Endothelial cell of umbilical vein (primary cell): Measurements from ENCODE around the gene LSM6. TPM values are rescaled to one million over a fixed set of nuclear protein-coding genes. Genes with fewer than 3 reads are reported as not detected.

Source experiments
- BruUV-seq: library from RNA; stranded (reverse); fragments of 400-500 nt; replicated peaks from 2 replicates; lab custom pipeline; 2021; lab: Mats Ljungman, UMichigan
- CTCF ChIA-PET: fragments of 300-600, 350-600 bp; sonication (Branson Sonifier 250); formaldehyde crosslinking; loops from one replicate; lab custom pipeline; 2021; ENCODE audit warnings: antibody characterized with exemption, inconsistent platforms; lab: Charles Lee
- POLR2A ChIA-PET: fragments of 300-600, 350-600 bp; sonication (Branson Sonifier 250); formaldehyde crosslinking; loops from one replicate; lab custom pipeline; 2021; ENCODE audit warnings: antibody characterized with exemption, inconsistent platforms; lab: Charles Lee
- DNase-seq: peaks from one replicate; pipeline ENCODE4 v3.0.0-alpha.2; 2011; ENCODE audit warnings: low read depth, low spot score
- FAIRE-seq: peaks from 2 replicates; lab custom pipeline; 2011; peaks lifted over from hg19 to GRCh38; lab: Jason Lieb, UNC
- H2AFZ ChIP-seq: 2 replicates; pipeline ENCODE4 v1.6.0; 2012; ENCODE audit warnings: low read depth, low read length, control low read depth, inconsistent platforms
- H3K27ac ChIP-seq: 2 replicates; pipeline ENCODE4 v1.5.1; 2011; ENCODE audit warnings: low read depth, mild to moderate bottlenecking, control low read depth, low read length, moderate library complexity; ENCODE audit not compliant: insufficient read depth
- H3K27me3 ChIP-seq, 2 experiments: 2 replicates each; pipeline versions ENCODE4 v1.6.0 to v1.6.1; 2011; ENCODE audit warnings: low read length in 2 of 2, mixed read lengths in 1 of 2; ENCODE audit not compliant: control insufficient read depth in 2 of 2, insufficient read depth in 2 of 2
- H3K36me3 ChIP-seq, 2 experiments: 2 replicates in 1 of 2; 3 replicates in 1 of 2; pipeline ENCODE4 v1.5.1; 2011; ENCODE audit warnings: low read length in 2 of 2, mild to moderate bottlenecking in 1 of 2, moderate library complexity in 1 of 2; ENCODE audit not compliant: control insufficient read depth in 2 of 2, insufficient read depth in 2 of 2; ENCODE audit errors: extremely low read depth in 1 of 2
- H3K4me1 ChIP-seq: 3 replicates; pipeline ENCODE4 v1.5.1; 2011; ENCODE audit warnings: mild to moderate bottlenecking, low read length; ENCODE audit not compliant: control insufficient read depth, insufficient read depth; ENCODE audit errors: extremely low read depth
- H3K4me2 ChIP-seq: 2 replicates; pipeline ENCODE4 v1.6.1; 2011; ENCODE audit warnings: low read length, control low read depth, mixed read lengths; ENCODE audit not compliant: insufficient read depth
- H3K4me3 ChIP-seq, 3 experiments: fragments of 200-600 bp in 1 of 3; sonication (generic), shearing (Covaris generic) in 1 of 3; replicated peaks in 1 of 3; 2 replicates each; pipeline ENCODE4 v1.5.1; 2011 to 2016; ENCODE audit warnings: control low read depth in 3 of 3, low read length in 3 of 3, mild to moderate bottlenecking in 2 of 3, inconsistent platforms in 1 of 3, low read depth in 1 of 3, moderate library complexity in 1 of 3; ENCODE audit not compliant: insufficient read depth in 1 of 3
- H3K79me2 ChIP-seq: 2 replicates; pipeline ENCODE4 v1.6.0; 2012; ENCODE audit warnings: low read length, inconsistent platforms; ENCODE audit not compliant: control insufficient read depth, insufficient read depth
- H3K9ac ChIP-seq: replicated peaks from 2 replicates; pipeline ENCODE3; 2011; ENCODE audit warnings: low read length, control low read depth; ENCODE audit not compliant: insufficient read depth; ENCODE audit errors: extremely low read depth
- H3K9me1 ChIP-seq: replicated peaks from 3 replicates; pipeline ENCODE4 v1.6.0; 2011; ENCODE audit warnings: mild to moderate bottlenecking, low read length; ENCODE audit not compliant: control insufficient read depth, insufficient read depth; ENCODE audit errors: extremely low read depth
- H3K9me3 ChIP-seq: replicated peaks from 2 replicates; pipeline ENCODE4 v1.5.1; 2012; ENCODE audit warnings: low read length, inconsistent platforms; ENCODE audit not compliant: control insufficient read depth, insufficient read depth
- H4K20me1 ChIP-seq: replicated peaks from 2 replicates; pipeline ENCODE3; 2011; ENCODE audit warnings: mild to moderate bottlenecking, low read length; ENCODE audit not compliant: control insufficient read depth, insufficient read depth; ENCODE audit errors: extremely low read depth
- EZH2 ChIP-seq: IDR thresholded peaks from 2 replicates; pipeline ENCODE4 v1.6.1; 2012; ENCODE audit warnings: borderline replicate concordance, low read depth, mild to moderate bottlenecking, moderate library complexity, low read length, inconsistent platforms; ENCODE audit not compliant: severe bottlenecking
- FOS ChIP-seq: IDR thresholded peaks from 2 replicates; pipeline ENCODE4 v1.6.1; 2011; ENCODE audit warnings: mild to moderate bottlenecking, low read length, moderate library complexity, borderline replicate concordance; ENCODE audit not compliant: insufficient read depth
- GATA2 ChIP-seq: IDR thresholded peaks from 2 replicates; pipeline ENCODE4 v1.7.0; 2011; ENCODE audit warnings: low read depth, mild to moderate bottlenecking, moderate library complexity, mixed read lengths, low read length; ENCODE audit not compliant: insufficient read length, insufficient read depth
- MYC ChIP-seq: IDR thresholded peaks from one replicate; pipeline ENCODE4 v1.6.1; 2011; ENCODE audit warnings: mild to moderate bottlenecking, low read depth, low read length
- POLR2A ChIP-seq: IDR thresholded peaks from 2 replicates; pipeline ENCODE4 v1.6.1; 2012; ENCODE audit warnings: low read depth, mild to moderate bottlenecking, control low read depth, low read length
- POLR2AphosphoS5 ChIP-seq: IDR thresholded peaks from 2 replicates; pipeline ENCODE4 v1.6.1; 2012; ENCODE audit warnings: low read depth, mild to moderate bottlenecking, control low read depth, low read length, moderate library complexity; ENCODE audit not compliant: insufficient read depth
- dilution Hi-C: fragments of 300-500 bp; cut with MboI; formaldehyde crosslinking; loops from one replicate; pipeline ENCODE4 v1.15.0; 2019; ENCODE audit warnings: low sequenced_read_pairs; ENCODE audit not compliant: extremely low pct_ligation_motif_present
- intact Hi-C: fragments of 100-400 bp; cut with micrococcal nuclease; formaldehyde crosslinking; loops from one replicate; pipeline ENCODE4 v1.10.0; 2022
- polyA plus RNA-seq, 4 experiments: library from polyadenylated mRNA; depleted of rRNA in 3 of 4; stranded (reverse) in 3 of 4; unstranded in 1 of 4; fragments of >200 nt; gene quantifications; 2 replicates each; pipeline versions ENCODE4 v1.2.1 to v1.2.3, GENCODE V29; 2011 to 2012; ENCODE audit warnings: missing spikeins in 1 of 4
- total RNA-seq: library from RNA; stranded (reverse); gene quantifications from 2 replicates; pipeline ENCODE4 v1.2.3, GENCODE V29; 2021
- TF ChIP-seq, protein P1 (sequence below), 2 donors: IDR thresholded peaks; 1 replicate in 1 of 2; 2 replicates in 1 of 2; pipeline ENCODE4 v1.5.1; 2011; ENCODE audit warnings: low read length in 2 of 2, mild to moderate bottlenecking in 2 of 2, moderate library complexity in 2 of 2, control low read depth in 1 of 2, inconsistent platforms in 1 of 2, low read depth in 1 of 2; ENCODE audit not compliant: insufficient read depth in 1 of 2; ENCODE audit errors: extremely low read depth in 1 of 2

LSM6 gene
- total and polyA plus RNA-seq, 2 donors (not counting 3 experiments of a cell fraction or from before 2014, with no cell fraction given): 20.3 to 43.1 TPM

DNA sequence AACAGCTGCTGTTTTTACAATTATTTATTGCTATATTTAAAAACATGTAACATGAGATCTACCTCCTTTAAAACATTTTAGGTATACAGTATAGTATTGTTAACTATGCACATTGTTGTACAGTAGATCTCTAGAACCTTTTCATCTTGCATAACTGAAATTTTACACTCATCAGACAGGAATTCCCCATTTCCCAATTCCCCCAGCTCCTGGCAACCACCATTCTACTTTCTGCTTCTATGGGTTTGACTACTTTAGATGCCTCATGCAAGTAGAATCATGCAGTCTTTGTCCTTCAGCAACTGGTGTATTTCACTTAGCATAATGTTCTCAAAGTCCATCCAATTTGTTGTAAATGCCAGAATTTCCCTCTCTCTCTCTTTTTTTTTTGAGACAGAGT, 9.7 kb upstream of the LSM6 start:
- intact Hi-C loops: no loop called here
- dilution Hi-C loops: no loop called here
- Histone ChIP-seq H3K4me2 (no peak overlapping the region), H3K9me3 (no peaks in the 10 kb centered on the region), H3K27ac (no peak overlapping the region), H3K36me3 (no peaks in the 10 kb centered on the region), H4K20me1 (no peaks in the 10 kb centered on the region), H3K4me1 (no peaks in the 10 kb centered on the region), H2AFZ (no peak overlapping the region), H3K4me3 (no peak overlapping the region), H3K9ac (no peak overlapping the region), H3K27me3 (peaks cover 0 to 8% of the 10 kb centered on the region in 2 experiments), H3K79me2 (no peaks in the 10 kb centered on the region), H3K9me1 (no peaks in the 10 kb centered on the region)
- DNase-seq: no peak
- ChIA-PET CTCF (no interaction called here), POLR2A (no interaction called here)
- TF ChIP-seq, protein P1, sequence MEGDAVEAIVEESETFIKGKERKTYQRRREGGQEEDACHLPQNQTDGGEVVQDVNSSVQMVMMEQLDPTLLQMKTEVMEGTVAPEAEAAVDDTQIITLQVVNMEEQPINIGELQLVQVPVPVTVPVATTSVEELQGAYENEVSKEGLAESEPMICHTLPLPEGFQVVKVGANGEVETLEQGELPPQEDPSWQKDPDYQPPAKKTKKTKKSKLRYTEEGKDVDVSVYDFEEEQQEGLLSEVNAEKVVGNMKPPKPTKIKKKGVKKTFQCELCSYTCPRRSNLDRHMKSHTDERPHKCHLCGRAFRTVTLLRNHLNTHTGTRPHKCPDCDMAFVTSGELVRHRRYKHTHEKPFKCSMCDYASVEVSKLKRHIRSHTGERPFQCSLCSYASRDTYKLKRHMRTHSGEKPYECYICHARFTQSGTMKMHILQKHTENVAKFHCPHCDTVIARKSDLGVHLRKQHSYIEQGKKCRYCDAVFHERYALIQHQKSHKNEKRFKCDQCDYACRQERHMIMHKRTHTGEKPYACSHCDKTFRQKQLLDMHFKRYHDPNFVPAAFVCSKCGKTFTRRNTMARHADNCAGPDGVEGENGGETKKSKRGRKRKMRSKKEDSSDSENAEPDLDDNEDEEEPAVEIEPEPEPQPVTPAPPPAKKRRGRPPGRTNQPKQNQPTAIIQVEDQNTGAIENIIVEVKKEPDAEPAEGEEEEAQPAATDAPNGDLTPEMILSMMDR (IDR thresholded peaks at IDR 0.05; ENCODE audit: extremely low read depth in 1 of 2, insufficient read depth in 1 of 2, low read depth in 1 of 2, low read length in 2 of 2): no peak
- TF ChIP-seq POLR2AphosphoS5 (no peak), MYC (no peak), POLR2A (no peak)
- no TSS peak for BruUV-seq
- FAIRE-seq: no peak

DNA sequence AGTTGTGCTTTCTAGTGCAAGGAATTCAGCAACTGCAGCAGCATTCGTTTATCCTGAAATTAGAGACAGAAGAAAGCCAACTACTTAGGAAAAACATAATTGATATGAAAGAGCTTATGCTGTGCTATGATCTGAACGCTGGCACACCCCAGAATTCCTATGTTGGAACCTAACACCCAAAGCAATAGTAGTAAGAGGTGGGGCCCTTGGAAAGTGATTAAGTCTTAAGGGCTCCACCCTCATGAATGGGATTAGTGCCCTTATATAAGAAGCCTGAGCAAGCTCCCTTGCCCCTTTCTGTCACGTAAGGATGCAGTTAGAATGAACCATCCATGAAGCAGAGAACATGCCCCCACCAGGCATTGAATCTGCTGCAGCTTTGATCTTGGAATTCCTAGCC, 5.4 kb upstream of the LSM6 start:
- ChIA-PET POLR2A (no interaction called here), CTCF (interaction anchor here (1.3 kb wide), 1 partner anchor 168 kb away, joined by 3 read pairs; no protein-coding TSS in a partner anchor)
- TF ChIP-seq EZH2 (no peak), GATA2 (no peak), MYC (no peak), POLR2A (no peak), FOS (no peak)
- TF ChIP-seq, protein P1 (IDR thresholded peaks at IDR 0.05; ENCODE audit: extremely low read depth in 1 of 2, insufficient read depth in 1 of 2, low read depth in 1 of 2, low read length in 2 of 2): no peak
- intact Hi-C loops (loop anchor here (10.0 kb wide), 1 partner anchor 545 kb away; no protein-coding TSS in a partner anchor), dilution Hi-C loops (no loop called here)
- Histone ChIP-seq H3K79me2 (no peaks in the 10 kb centered on the region), H3K9ac (no peak overlapping the region), H3K27ac (no peak overlapping the region), H2AFZ (no peak overlapping the region), H3K9me1 (no peaks in the 10 kb centered on the region), H3K36me3 (no peaks in the 10 kb centered on the region), H3K4me1 (no peaks in the 10 kb centered on the region), H4K20me1 (no peaks in the 10 kb centered on the region), H3K4me3 (no peak overlapping the region), H3K9me3 (no peaks in the 10 kb centered on the region), H3K27me3 (peaks cover 0 to 6% of the 10 kb centered on the region in 2 experiments), H3K4me2 (no peak overlapping the region)
- no peak for FAIRE-seq
- no peak for DNase-seq
- BruUV-seq: no TSS peak
